WTC11 (cell line): Measurements from ENCODE around the gene AHSP. TPM values are rescaled to one million over a fixed set of nuclear protein-coding genes. Genes with fewer than 3 reads are reported as not detected.

Experiments used
- ATAC-seq: fragments of 200-7000 bp; cut with Tn5 transposase; 2 replicates; pipeline ENCODE4 v1.10.0; 2021; ENCODE audit warnings: mild to moderate bottlenecking, moderate library complexity
- CTCF ChIA-PET: fragments of 300-600 bp; sonication (Branson Sonifier 250); formaldehyde crosslinking; loops from one replicate; lab custom pipeline; 2021; ENCODE audit warnings: antibody characterized with exemption; lab: Charles Lee
- POLR2A ChIA-PET: fragments of 350-600 bp; sonication (Branson Sonifier 250); formaldehyde crosslinking; loops from one replicate; lab custom pipeline; 2021; ENCODE audit warnings: antibody characterized with exemption; lab: Charles Lee
- DNase-seq: peaks from one replicate; pipeline ENCODE4 v3.0.0; 2021; ENCODE audit warnings: low spot score
- H3K27ac Mint-ChIP-seq: 2 replicates; pipeline ENCODE4 v1.8.0; 2021; ENCODE audit warnings: mixed read lengths
- H3K27me3 Mint-ChIP-seq: 2 replicates; pipeline ENCODE4 v1.8.0; 2021; ENCODE audit warnings: low read depth, mild to moderate bottlenecking, moderate library complexity, mixed read lengths
- H3K36me3 Mint-ChIP-seq: 2 replicates; pipeline ENCODE4 v1.8.0; 2021; ENCODE audit warnings: mixed read lengths
- H3K4me1 Mint-ChIP-seq: 2 replicates; pipeline ENCODE4 v1.8.0; 2022; ENCODE audit warnings: mixed read lengths
- H3K4me3 Mint-ChIP-seq: 2 replicates; pipeline ENCODE4 v1.8.0; 2021; ENCODE audit warnings: mild to moderate bottlenecking, moderate library complexity, mixed read lengths
- H3K9me3 Mint-ChIP-seq: 2 replicates; pipeline ENCODE4 v1.8.0; 2021; ENCODE audit warnings: mixed read lengths
- ATF2 ChIP-seq: sonication (generic); formaldehyde crosslinking; IDR thresholded peaks from 2 replicates; pipeline ENCODE4 v1.8.1; 2022; ENCODE audit warnings: low read depth, missing genetic modification reagents, borderline replicate concordance
- CREM ChIP-seq: sonication (generic); formaldehyde crosslinking; IDR thresholded peaks from 2 replicates; pipeline ENCODE4 v1.8.1; 2022; ENCODE audit warnings: mild to moderate bottlenecking, missing genetic modification reagents, moderate library complexity
- CTCF ChIP-seq: fragments of 200-600 bp; IDR thresholded peaks from 2 replicates; pipeline ENCODE4 v1.8.0; 2022; ENCODE audit warnings: antibody characterized with exemption
- EMX1 ChIP-seq: fragments of 250-450 bp; sonication (Bioruptor Pico); IDR thresholded peaks from 2 replicates; pipeline ENCODE4 v1.8.0; 2021; ENCODE audit warnings: mild to moderate bottlenecking
- ESRRA ChIP-seq: sonication (generic); formaldehyde crosslinking; IDR thresholded peaks from 2 replicates; pipeline ENCODE4 v1.8.1; 2022; ENCODE audit warnings: mild to moderate bottlenecking, missing genetic modification reagents, borderline replicate concordance
- FOXJ3 ChIP-seq: sonication (generic); formaldehyde crosslinking; IDR thresholded peaks from 2 replicates; pipeline ENCODE4 v1.9.0; 2021; ENCODE audit warnings: missing genetic modification reagents, mild to moderate bottlenecking, borderline replicate concordance
- GABPB1 ChIP-seq: sonication (generic); formaldehyde crosslinking; IDR thresholded peaks from 2 replicates; pipeline ENCODE4 v1.8.1; 2023; ENCODE audit warnings: mild to moderate bottlenecking, missing genetic modification reagents
- GRHL2 ChIP-seq: fragments of 250-450 bp; sonication (Bioruptor Pico); IDR thresholded peaks from 2 replicates; pipeline ENCODE4 v1.8.0; 2022; ENCODE audit warnings: mild to moderate bottlenecking, moderate library complexity; ENCODE audit not compliant: insufficient replicate concordance, severe bottlenecking
- MAX ChIP-seq: sonication (generic); formaldehyde crosslinking; IDR thresholded peaks from 2 replicates; pipeline ENCODE4 v1.8.0; 2022; ENCODE audit warnings: mild to moderate bottlenecking, missing genetic modification reagents
- MLX ChIP-seq: sonication (generic); formaldehyde crosslinking; IDR thresholded peaks from 2 replicates; pipeline ENCODE4 v1.8.1; 2023; ENCODE audit warnings: mild to moderate bottlenecking, missing genetic modification reagents, moderate library complexity
- MXD4 ChIP-seq: fragments of 250-450 bp; sonication (Bioruptor Pico); IDR thresholded peaks from 2 replicates; pipeline ENCODE4 v1.8.0; 2021; ENCODE audit warnings: mild to moderate bottlenecking, moderate library complexity, borderline replicate concordance
- PRRX2 ChIP-seq: fragments of 250-450 bp; sonication (Bioruptor Pico); IDR thresholded peaks from 2 replicates; pipeline ENCODE4 v1.8.0; 2021; ENCODE audit warnings: mild to moderate bottlenecking
- SMAD4 ChIP-seq: sonication (generic); formaldehyde crosslinking; IDR thresholded peaks from 2 replicates; pipeline ENCODE4 v1.8.0; 2022; ENCODE audit warnings: mild to moderate bottlenecking, missing genetic modification reagents
- STAT6 ChIP-seq: sonication (generic); formaldehyde crosslinking; conservative IDR thresholded peaks from 2 replicates; pipeline ENCODE4 v1.8.1; 2023; ENCODE audit warnings: mild to moderate bottlenecking, low read depth, missing genetic modification reagents, moderate library complexity
- TCF7 ChIP-seq: sonication (generic); formaldehyde crosslinking; IDR thresholded peaks from 2 replicates; pipeline ENCODE4 v1.8.0; 2022; ENCODE audit warnings: mild to moderate bottlenecking, low read depth, missing genetic modification reagents, moderate library complexity
- TEAD4 ChIP-seq: sonication (generic); formaldehyde crosslinking; IDR thresholded peaks from 2 replicates; pipeline ENCODE4 v1.8.0; 2022; ENCODE audit warnings: mild to moderate bottlenecking, missing genetic modification reagents
- USF1 ChIP-seq: sonication (generic); formaldehyde crosslinking; IDR thresholded peaks from 2 replicates; pipeline ENCODE4 v1.8.0; 2022; ENCODE audit warnings: mild to moderate bottlenecking, missing genetic modification reagents
- USF2 ChIP-seq: sonication (generic); formaldehyde crosslinking; IDR thresholded peaks from 2 replicates; pipeline ENCODE4 v1.8.1; 2023; ENCODE audit warnings: mild to moderate bottlenecking, missing genetic modification reagents, moderate library complexity
- ZBTB43 ChIP-seq: sonication (generic); formaldehyde crosslinking; IDR thresholded peaks from 2 replicates; pipeline ENCODE4 v1.8.1; 2023; ENCODE audit warnings: mild to moderate bottlenecking, missing genetic modification reagents
- ZNF121 ChIP-seq: sonication (generic); formaldehyde crosslinking; IDR thresholded peaks from 2 replicates; pipeline ENCODE4 v1.8.0; 2023; ENCODE audit warnings: missing genetic modification reagents
- ZNF138 ChIP-seq: sonication (generic); formaldehyde crosslinking; conservative IDR thresholded peaks from 2 replicates; pipeline ENCODE4 v1.8.1; 2022; ENCODE audit warnings: mild to moderate bottlenecking, moderate library complexity, missing genetic modification reagents
- ZNF219 ChIP-seq: sonication (generic); formaldehyde crosslinking; IDR thresholded peaks from 2 replicates; pipeline ENCODE4 v1.8.0; 2023; ENCODE audit warnings: missing genetic modification reagents, mild to moderate bottlenecking, borderline replicate concordance
- ZNF512 ChIP-seq: sonication (generic); formaldehyde crosslinking; IDR thresholded peaks from 2 replicates; pipeline ENCODE4 v1.8.1; 2022; ENCODE audit warnings: missing genetic modification reagents, borderline replicate concordance
- total RNA-seq: library from RNA; stranded (reverse); gene quantifications from 3 replicates; pipeline ENCODE4 v1.2.3, GENCODE V29; 2021

AHSP gene
- total RNA-seq, 1 experiment from 2014 or later: 0.81 TPM

- Mint-ChIP-seq H3K9me3 (peaks cover 23% of the 10 kb centered on the region), H3K4me3 (no peak overlapping the region), H3K4me1 (peaks cover 4% of the 10 kb centered on the region), H3K27me3 (peaks cover 21% of the 10 kb centered on the region), H3K36me3 (peaks cover 19% of the 10 kb centered on the region), H3K27ac (no peak overlapping the region)
- CTCF ChIA-PET: no interaction called here
- DNase-seq (no peak), ATAC-seq (no peak)
- no peak for TF ChIP-seq SMAD4 (CRISPR knock-in tag)
- TF ChIP-seq ATF2 (CRISPR knock-in tag): no peak
- TF ChIP-seq FOXJ3 (CRISPR knock-in tag): no peak
- TF ChIP-seq TCF7 (CRISPR knock-in tag): no peak
- TF ChIP-seq ZBTB43 (CRISPR knock-in tag): no peak
- TF ChIP-seq TEAD4 (CRISPR knock-in tag): no peak
- TF ChIP-seq MXD4: no peak
- no peak for TF ChIP-seq CREM
- TF ChIP-seq ZNF121 (CRISPR knock-in tag): no peak
- TF ChIP-seq STAT6: no peak
- no peak for TF ChIP-seq ZNF512
- no peak for TF ChIP-seq GRHL2
- no peak for TF ChIP-seq GABPB1 (CRISPR knock-in tag)
- no peak for TF ChIP-seq ESRRA (CRISPR knock-in tag)
- no peak for TF ChIP-seq MAX (CRISPR knock-in tag)
- no peak for TF ChIP-seq CTCF
- TF ChIP-seq ZNF219 (CRISPR knock-in tag): no peak
- POLR2A ChIA-PET: no interaction called here
Measured at GRCh38 chr16:31519759-31520431, 7.8 kb upstream of the AHSP start.

GRCh38 chr16:31521368-31521767 lies 6.3 kb upstream of the AHSP start:
- DNase-seq (no peak), ATAC-seq (no peak)
- peaks cover 4% of the 10 kb centered on the region for H3K4me1 Mint-ChIP-seq
- H3K9me3 Mint-ChIP-seq: peaks cover 19% of the 10 kb centered on the region
- H3K27me3 Mint-ChIP-seq: peaks cover 20% of the 10 kb centered on the region
- no peak overlapping the region for H3K4me3 Mint-ChIP-seq
- CTCF ChIA-PET: no interaction called here
- peaks cover 16% of the 10 kb centered on the region for H3K36me3 Mint-ChIP-seq
- POLR2A ChIA-PET: no interaction called here
- no peak overlapping the region for H3K27ac Mint-ChIP-seq
- TF ChIP-seq USF2 (CRISPR knock-in tag): no peak
- TF ChIP-seq EMX1 (CRISPR knock-in tag): no peak
- no peak for TF ChIP-seq MLX (CRISPR knock-in tag)
- TF ChIP-seq USF1 (CRISPR knock-in tag): no peak
- no peak for TF ChIP-seq ZNF138 (CRISPR knock-in tag)
- TF ChIP-seq ZNF512: no peak
- no peak for TF ChIP-seq PRRX2 (CRISPR knock-in tag)
